H54 (cell line): Measurements from ENCODE around the gene HDAC4.

Experiments
- DNase-seq: peaks from one replicate; pipeline ENCODE4 v3.0.0; 2011; ENCODE audit warnings: low spot score, mixed read lengths; ENCODE audit not compliant: insufficient read length
- FAIRE-seq: peaks from 3 replicates; lab custom pipeline; 2011; peaks lifted over from hg19 to GRCh38; lab: Jason Lieb, UNC
- POLR2A ChIP-seq: IDR thresholded peaks from 2 replicates; pipeline ENCODE4 v1.6.1; 2011; ENCODE audit warnings: low read depth, mild to moderate bottlenecking, low read length

The HDAC4 gene

DNA sequence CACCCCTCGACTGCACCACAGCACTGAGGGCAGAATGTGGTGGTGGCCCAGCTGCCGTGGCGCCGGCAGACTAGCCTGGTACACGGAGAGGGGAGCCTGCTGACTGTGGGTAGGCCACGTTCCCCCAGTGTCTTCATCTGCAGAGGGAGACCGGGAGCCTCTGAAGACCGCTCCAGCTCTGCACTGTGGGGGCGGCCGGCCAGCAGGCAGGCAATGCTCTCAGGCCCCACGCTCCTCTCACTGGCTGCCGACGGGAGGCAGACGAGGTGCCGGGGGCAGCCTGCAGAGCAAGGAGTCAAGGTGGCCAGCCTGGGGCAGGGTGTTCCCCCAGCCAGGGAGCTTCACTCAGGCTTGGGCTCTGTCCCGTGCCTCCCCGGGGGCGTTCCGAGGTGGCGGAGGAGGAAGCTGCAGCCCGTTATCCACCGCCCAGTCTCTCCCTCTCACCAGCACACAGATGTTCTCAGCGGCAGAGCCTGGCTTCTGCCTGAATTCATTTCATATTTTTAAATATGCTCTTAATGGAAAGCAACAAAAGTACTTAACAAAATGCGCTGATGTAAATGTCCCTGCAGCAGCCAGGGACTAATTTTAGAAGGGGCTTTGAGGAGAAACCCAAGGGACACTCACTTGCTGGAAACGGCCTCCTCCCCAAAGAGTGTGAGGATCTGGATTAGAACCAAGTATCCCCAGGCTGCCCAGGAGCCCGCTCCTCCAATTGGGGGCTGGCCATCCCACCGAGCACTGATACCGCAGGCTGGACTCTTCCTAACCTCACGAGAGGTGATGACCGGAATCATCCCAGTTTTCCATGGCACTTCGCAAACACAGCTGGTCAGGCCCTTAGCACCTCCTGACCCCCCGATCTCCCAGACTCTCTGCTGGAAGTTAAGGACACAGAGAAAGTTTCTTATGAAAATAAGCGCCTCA is 87.8 kb downstream of the HDAC4 start:
- DNase-seq, result no peak
- TF ChIP-seq POLR2A, result no peak
- no peak for FAIRE-seq

DNA sequence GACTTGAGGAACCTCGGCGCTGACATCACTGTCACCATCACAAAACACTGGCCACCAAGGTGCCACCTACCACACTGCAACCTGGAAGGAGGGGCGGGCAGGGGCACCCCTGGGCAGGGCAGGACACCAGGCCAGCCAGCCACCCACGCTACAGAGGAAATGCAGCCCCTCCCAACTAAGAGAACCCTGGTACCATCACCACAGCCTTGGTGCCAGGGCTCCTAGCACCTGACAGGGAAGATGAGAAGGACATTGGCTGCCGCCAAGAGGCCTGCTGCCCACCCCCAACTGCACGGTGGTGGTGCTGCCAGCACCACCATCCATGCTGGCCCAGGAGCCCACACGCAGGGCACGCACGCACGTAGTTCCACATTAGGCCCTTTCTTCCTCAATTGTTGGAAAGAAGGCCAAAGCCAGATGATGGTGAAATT is 88.7 kb downstream of the HDAC4 start:
- TF ChIP-seq POLR2A, result no peak
- DNase-seq (no peak), FAIRE-seq (no peak)

DNA sequence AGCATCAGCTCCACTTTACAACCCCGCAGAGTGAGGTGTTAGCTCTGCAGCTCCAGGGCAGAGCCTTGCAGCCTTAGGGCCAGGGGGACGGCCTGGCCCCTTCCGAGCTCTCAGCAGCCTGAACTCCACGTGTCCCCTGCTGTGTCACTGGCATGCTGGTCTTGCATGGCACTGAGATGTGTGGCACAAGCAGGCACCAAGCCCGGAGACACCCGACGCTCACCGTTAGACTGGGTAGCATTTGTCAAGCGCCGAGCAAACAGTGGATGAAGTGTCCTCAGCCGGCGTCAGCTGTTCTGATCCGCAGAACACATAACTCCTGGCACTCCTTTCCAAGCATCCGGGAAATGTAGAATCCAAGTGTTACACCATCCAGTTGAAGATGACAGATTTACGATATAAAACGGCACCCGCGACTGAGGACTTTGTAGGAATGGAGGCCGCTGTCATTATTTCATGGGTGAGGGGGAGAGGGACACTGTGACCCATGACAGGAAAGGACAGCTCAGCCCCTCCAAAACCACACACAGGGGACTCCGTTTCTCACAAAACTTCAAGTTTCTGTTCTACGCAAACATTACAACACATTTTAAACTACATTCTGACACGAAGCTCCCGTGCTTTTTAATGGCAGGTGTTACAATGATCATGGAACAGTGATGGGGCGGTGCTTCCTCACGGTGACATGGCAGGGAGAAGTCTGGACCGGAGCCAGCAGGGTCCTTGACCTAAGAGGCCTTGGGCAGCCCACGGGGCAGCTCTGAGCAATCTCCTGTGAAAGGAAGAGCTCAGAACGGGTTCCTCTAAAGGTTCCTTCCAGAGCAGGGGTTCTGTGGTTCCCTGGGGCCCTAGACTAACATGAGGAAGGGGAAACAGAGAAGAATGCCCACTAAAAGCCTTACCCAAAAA is 89.4 kb downstream of the HDAC4 start:
- no peak for FAIRE-seq
- TF ChIP-seq POLR2A, result no peak
- DNase-seq, result no peak

DNA sequence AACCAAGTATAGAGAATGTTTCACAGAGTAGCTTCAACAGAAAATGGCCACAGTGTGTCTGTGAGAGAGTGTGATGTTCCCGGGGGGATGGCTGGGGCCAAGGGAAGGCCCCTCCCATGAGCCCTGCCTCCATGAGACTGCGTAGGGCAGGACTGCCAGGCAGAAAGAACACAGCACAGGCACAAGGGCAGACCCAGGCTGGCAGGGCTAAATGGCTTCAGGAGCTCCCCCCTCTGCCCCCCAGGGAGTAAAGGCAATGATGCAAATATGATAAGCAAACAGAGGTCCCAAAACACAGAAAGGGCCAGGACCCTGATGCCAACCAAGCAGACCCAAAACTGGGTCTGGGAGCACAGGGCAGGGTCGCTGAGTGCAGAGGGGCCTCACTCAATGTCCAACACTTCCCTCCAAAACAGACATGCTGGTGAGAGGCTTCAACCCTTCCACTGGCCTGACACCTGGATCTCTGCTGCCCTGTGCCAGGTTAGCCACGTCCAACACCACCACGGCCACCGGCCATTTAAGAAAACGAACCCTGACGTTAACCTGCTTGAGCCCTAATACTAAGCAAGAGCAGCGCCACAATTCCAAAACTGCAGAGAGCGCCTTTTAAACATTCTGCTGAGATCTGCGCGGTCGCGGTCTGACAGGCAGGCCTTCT is 90.3 kb downstream of the HDAC4 start:
- FAIRE-seq (no peak), DNase-seq (no peak)
- no peak for TF ChIP-seq POLR2A

DNA sequence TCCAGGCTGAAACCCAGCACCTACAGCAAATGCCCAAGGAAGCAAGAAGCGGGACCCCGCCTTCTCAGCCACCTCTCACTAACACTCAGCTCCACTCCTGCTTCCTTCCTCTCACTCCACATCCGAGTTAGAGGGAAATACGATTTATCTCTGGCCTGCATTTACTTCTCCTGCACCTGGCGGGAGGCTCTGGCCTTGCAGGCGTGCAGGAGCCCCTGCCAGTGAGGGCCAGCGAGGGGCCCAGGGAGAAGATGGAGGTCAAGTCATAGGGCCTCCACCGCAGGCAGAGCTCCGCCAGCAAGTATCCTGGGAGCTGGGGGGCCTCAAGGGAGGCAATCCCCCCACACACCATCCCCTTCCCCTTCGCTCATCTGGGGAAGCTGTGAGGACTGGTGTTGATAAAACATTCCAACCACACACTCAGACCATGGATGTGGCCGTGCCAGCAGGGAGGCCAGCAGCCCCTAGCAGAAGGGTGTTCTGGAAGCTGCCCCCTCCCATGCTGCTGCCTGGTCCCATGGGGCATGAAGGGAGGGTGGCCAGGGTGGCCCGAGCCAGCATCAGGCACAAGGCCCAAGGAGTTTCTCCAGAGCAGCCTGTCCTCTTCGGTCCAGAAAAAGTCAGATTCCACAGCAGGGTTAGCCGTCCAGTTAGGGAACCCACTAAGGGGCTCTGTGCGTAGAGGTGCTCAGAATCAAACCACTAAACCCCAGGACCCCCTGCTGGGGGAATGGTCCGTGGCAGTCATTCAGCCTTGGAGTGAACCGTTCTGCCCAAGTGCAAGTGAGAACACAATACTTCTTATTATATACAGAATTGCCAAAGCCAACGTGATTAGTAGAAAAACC is 91.2 kb downstream of the HDAC4 start:
- FAIRE-seq (no peak), DNase-seq (no peak)
- no peak for TF ChIP-seq POLR2A

DNA sequence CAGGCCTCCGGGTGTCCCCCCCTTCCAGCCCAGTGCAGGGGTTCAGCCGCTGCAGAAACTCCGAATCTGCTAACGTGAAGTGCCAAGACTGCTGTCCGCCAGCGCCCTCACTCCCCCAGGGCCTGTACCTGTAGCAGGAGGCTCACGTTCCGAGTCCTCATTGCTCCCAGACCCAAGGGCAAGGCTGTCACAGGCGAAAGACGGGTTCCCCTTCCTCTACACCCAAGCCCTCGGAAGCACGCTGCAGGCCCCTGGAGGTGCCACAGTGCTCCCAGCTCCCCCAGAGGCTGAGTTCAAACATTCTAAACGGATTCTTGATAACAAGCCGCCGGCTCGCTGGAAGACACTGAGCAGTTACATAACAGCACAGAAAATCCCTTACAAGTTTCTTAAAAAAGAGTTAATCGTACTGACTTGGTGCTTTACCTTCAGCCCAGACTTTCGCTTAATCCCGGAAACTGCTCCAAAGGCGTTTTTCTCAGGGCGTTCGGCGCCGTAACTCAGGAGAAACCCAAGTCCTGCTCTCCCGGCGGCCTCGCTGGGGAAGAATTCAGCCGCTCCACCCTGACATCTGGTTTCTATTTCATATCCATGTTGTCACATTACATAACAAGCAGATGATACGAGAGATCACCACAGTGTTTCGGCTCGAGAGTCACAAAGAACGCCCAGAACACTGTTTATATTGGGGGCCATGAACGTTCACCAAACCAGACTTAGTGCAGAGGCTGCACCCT is 92.0 kb downstream of the HDAC4 start:
- no peak for TF ChIP-seq POLR2A
- FAIRE-seq (no peak), DNase-seq (no peak)

DNA sequence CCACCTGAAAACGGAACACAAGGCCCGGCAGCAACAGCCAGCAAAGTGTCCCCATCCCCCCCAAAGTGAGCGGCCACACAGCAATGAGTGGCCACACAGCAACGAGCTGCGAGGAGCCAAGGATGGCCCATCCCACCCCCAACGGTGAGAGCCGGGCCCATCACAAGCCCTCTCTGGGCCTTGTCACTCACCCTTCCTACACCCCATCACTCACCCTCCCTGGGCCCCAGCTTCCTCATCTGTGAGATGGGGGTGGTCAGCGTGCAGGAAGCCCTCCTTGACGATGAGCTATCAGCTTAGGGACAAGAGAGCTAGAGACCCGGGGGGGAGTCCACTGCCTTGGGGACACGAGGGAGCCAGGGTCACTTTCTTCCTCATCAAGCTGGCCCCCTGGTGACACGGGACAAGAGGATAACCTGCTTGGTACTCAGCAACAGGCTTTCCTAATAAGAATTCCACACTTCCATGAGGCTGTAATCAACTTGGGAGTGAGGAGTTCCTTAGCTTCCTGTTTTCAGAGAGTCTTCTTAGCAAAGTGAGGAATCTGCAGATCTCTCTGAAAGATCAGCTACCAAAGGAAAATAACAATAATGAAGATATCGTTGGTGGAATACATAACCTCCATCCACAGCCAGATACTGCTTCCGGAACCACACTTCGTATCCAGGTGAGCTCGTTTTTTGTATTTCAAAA is 92.8 kb downstream of the HDAC4 start:
- FAIRE-seq (no peak), DNase-seq (no peak)
- TF ChIP-seq POLR2A, result no peak

DNA sequence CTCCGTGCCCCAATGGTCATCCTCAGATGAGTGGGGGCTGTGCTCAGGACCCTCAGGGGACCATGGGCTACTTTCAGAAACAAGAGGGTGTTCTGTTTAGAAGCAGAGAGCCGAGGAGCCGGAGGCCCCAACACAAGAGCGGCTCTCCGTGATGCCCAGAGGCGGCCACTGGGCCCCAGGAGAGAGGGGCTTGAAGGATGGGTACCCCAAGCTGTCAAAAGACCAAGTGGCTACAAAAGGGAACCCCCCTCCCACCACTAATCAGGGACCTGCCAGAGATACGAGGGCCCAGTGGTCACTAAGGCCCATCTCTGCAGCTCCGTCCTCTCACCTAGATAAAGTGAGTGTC is 93.6 kb downstream of the HDAC4 start:
- FAIRE-seq (no peak), DNase-seq (no peak)
- no peak for TF ChIP-seq POLR2A

DNA sequence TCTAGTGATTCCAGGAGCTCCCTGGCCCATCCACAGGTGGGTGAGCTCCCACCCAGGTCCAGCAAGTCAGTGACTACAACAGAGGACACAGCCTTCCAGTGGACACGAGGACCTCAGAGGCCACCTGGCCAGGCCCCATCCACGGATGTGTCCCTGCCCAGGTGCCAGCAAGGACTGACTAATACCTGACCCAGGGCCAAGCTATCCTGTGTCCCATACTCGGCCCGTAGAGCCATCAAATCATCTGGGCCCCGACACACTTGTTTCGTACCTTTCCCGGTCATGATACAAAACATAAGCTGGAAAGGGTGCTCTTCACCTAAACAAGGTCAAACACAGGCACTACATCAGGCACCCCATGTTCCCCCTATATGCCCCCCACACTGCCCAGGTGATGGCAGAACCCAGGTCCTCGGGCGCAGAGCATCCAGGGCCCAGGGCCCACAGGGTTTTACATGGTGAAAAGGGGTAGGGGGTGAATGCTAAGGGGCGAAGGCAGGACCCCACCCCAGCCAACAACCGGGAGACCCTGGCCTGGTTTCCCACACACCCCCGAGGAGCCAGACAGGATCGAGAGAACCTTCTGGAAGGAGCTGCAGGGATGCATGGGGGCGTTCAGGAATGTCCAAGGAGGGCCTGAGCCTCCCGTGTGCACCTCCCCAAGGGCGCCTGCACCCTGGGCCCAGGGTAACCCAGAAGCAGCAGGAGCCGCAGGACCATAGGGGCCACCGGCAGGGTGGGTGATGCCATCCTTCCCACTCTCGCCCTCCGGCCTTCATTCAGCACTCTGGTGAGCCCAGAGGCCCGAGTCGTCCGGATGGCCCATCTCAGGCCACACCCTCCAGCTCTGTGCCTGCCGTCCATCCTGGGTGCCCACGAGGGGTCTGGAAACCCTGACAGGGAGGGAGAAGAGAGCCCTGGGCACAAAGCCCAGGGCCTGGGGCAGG is 94.3 kb downstream of the HDAC4 start:
- FAIRE-seq, result no peak
- TF ChIP-seq POLR2A, result no peak
- DNase-seq, result no peak

DNA sequence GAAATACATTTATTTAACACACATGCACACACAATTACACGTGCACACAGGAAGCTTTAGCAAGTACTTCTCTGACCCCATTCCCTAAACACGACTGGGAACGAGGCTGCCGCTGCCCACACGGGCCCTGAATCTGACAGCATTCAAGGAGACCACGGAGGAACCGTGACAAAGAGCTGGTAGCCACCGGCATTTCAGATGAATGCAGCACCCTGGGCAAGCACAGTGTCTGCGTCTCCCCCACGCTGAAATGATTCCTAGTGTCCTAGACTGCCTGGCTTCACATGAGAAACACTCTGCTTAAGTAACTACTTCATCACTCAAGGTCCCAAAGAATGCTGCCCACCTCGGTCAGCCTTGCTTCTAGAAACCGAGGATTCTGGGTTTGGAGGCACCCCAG is 95.0 kb downstream of the HDAC4 start:
- FAIRE-seq (no peak), DNase-seq (no peak)
- TF ChIP-seq POLR2A, result no peak

DNA sequence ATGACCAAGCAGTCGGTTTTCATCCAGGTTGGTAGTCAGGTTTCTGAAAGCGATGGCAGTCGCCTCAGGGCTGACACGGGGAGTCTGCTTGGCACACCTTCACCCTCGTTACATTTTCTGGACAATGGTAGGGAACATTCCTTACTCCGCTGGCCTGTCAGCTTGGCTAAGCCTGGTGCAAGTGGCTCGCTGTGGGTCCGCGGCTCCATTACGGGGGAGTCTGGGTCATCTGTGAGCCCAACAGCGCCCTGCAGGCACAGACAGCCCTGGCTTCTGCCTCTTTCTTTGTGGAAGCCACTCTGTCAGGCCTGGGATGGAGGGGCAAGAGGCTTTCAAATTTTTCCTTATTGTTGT is 95.6 kb downstream of the HDAC4 start:
- TF ChIP-seq POLR2A, result no peak
- DNase-seq (no peak), FAIRE-seq (no peak)
